B cell (primary cell): ENCODE measurements around the gene PTGFRN. TPM values are rescaled to one million over a fixed set of nuclear protein-coding genes. Genes with fewer than 3 reads are reported as not detected.

ENCODE experiments used
- ATAC-seq: fragments of 200-7000 bp; cut with Tn5 transposase; one replicate; pipeline ENCODE4 v1.10.0; 2021; ENCODE audit warnings: low read depth, mild to moderate bottlenecking, moderate number of reproducible peaks, moderate library complexity
- CTCF ChIA-PET: fragments of 350-600 bp; sonication (Branson Sonifier 250); formaldehyde crosslinking; loops from one replicate; lab custom pipeline; 2021; ENCODE audit warnings: antibody characterized with exemption, inconsistent platforms; lab: Charles Lee
- POLR2A ChIA-PET: fragments of 350-600 bp; sonication (Branson Sonifier 250); formaldehyde crosslinking; loops from one replicate; lab custom pipeline; 2021; ENCODE audit warnings: antibody characterized with exemption; lab: Charles Lee
- DNase-seq: peaks from one replicate; pipeline ENCODE4 v3.0.0; 2013
- H2AFZ ChIP-seq: 2 replicates; pipeline ENCODE4 v1.6.1; 2012; ENCODE audit warnings: mild to moderate bottlenecking, low read depth, low read length; ENCODE audit not compliant: insufficient read depth, poor library complexity, severe bottlenecking
- H3K27ac ChIP-seq, 2 donors: 1 replicate in 1 of 2; 2 replicates in 1 of 2; pipeline ENCODE4 v1.5.1; 2012 to 2013; ENCODE audit warnings: low read length in 2 of 2, mild to moderate bottlenecking in 2 of 2, moderate library complexity in 1 of 2
- H3K27me3 ChIP-seq, 4 experiments: fragments of 200-600 bp in 1 of 4; sonication (generic) in 1 of 4; replicated peaks in 1 of 4; 1 replicate in 2 of 4; 2 replicates in 2 of 4; pipeline versions ENCODE4 v1.6.1 to v1.7.0; 2013 to 2016; ENCODE audit warnings: low read length in 3 of 4, mild to moderate bottlenecking in 2 of 4, mixed read lengths in 1 of 4, moderate library complexity in 1 of 4; ENCODE audit not compliant: insufficient read depth in 4 of 4, control insufficient read depth in 3 of 4; ENCODE audit errors: control extremely low read depth in 1 of 4
- H3K36me3 ChIP-seq, 2 experiments: replicated peaks in 1 of 2; 1 replicate in 1 of 2; 2 replicates in 1 of 2; pipeline versions ENCODE4 v1.6.1 to v1.7.1; 2013; ENCODE audit warnings: low read length in 1 of 2; ENCODE audit not compliant: insufficient read depth in 2 of 2, control insufficient read depth in 1 of 2; ENCODE audit errors: control extremely low read depth in 1 of 2, extremely low read depth in 1 of 2
- H3K4me1 ChIP-seq, 2 donors: fragments of 200-600 bp in 1 of 2; sonication (generic) in 1 of 2; 1 replicate in 1 of 2; 2 replicates in 1 of 2; pipeline versions ENCODE4 v1.5.1 to v1.6.1; 2013 to 2017; ENCODE audit warnings: low read length in 2 of 2; ENCODE audit not compliant: control insufficient read depth in 2 of 2, insufficient read depth in 2 of 2
- H3K4me2 ChIP-seq: replicated peaks from 2 replicates; pipeline ENCODE3; 2012; ENCODE audit warnings: mild to moderate bottlenecking, low read depth, low read length; ENCODE audit not compliant: poor library complexity, severe bottlenecking
- H3K4me3 ChIP-seq, 5 experiments: fragments of 200-600 bp in 1 of 5; sonication (generic) in 1 of 5; 1 replicate in 3 of 5; 2 replicates in 2 of 5; pipeline versions ENCODE4 v1.5.1 to v1.7.0; 2011 to 2016; ENCODE audit warnings: low read length in 4 of 5, mild to moderate bottlenecking in 4 of 5, low read depth in 2 of 5, control low read depth in 1 of 5, moderate library complexity in 1 of 5; ENCODE audit not compliant: insufficient read depth in 1 of 5; ENCODE audit errors: control extremely low read depth in 1 of 5, extremely low read depth in 1 of 5
- H3K79me2 ChIP-seq: fragments of 200-600 bp; sonication (generic); one replicate; pipeline ENCODE4 v1.6.0; 2016; ENCODE audit warnings: low read length; ENCODE audit not compliant: control insufficient read depth, insufficient read depth
- H3K9ac ChIP-seq: fragments of 200-600 bp; sonication (generic); 2 replicates; pipeline ENCODE4 v1.6.1; 2017; ENCODE audit warnings: mild to moderate bottlenecking, low read length, moderate library complexity
- H3K9me3 ChIP-seq, 3 donors: one replicate each; pipeline versions ENCODE4 v1.6.1 to v1.7.1; 2013; ENCODE audit warnings: low read length in 2 of 3; ENCODE audit not compliant: control insufficient read depth in 2 of 3, insufficient read depth in 1 of 3; ENCODE audit errors: control extremely low read depth in 1 of 3
- H4K20me1 ChIP-seq: 2 replicates; pipeline ENCODE4 v1.6.0; 2012; ENCODE audit warnings: mild to moderate bottlenecking, low read length; ENCODE audit not compliant: insufficient read depth, control insufficient read depth, poor library complexity, severe bottlenecking
- H3K27ac Mint-ChIP-seq: one replicate; pipeline ENCODE4 v1.8.0; 2021; ENCODE audit warnings: mixed read lengths
- H3K27me3 Mint-ChIP-seq: one replicate; pipeline ENCODE4 v1.8.0; 2021; ENCODE audit warnings: mixed read lengths
- H3K4me1 Mint-ChIP-seq: one replicate; pipeline ENCODE4 v1.8.0; 2021; ENCODE audit warnings: mixed read lengths
- H3K4me3 Mint-ChIP-seq: one replicate; pipeline ENCODE4 v1.8.0; 2021; ENCODE audit warnings: mixed read lengths
- H3K9me3 Mint-ChIP-seq: one replicate; pipeline ENCODE4 v1.8.0; 2022; ENCODE audit warnings: mixed read lengths; ENCODE audit not compliant: insufficient read depth
- CTCF ChIP-seq: fragments of 200-600 bp; IDR thresholded peaks from one replicate; pipeline ENCODE4 v1.8.0; 2022; ENCODE audit warnings: antibody characterized with exemption, mild to moderate bottlenecking
- EZH2 ChIP-seq: IDR thresholded peaks from 2 replicates; pipeline ENCODE4 v1.6.1; 2012; ENCODE audit warnings: borderline replicate concordance, low read depth, mild to moderate bottlenecking, moderate library complexity, low read length; ENCODE audit not compliant: insufficient read depth, poor library complexity, severe bottlenecking
- WGBS: methylation state at CpG from one replicate; pipeline ENCODE4 v1.1.5; 2013; ENCODE audit warnings: missing lambda C conversion rate; ENCODE audit not compliant: insufficient coverage; 5-methylcytosine and 5-hydroxymethylcytosine counted together
- intact Hi-C: fragments of 100-400 bp; cut with micrococcal nuclease; formaldehyde crosslinking; loops from one replicate; pipeline ENCODE4 v1.10.0; 2022
- polyA plus RNA-seq: library from polyadenylated mRNA; depleted of rRNA; stranded (reverse); fragments of >200 nt; gene quantifications from 2 replicates; pipeline ENCODE4 v1.2.3, GENCODE V29; 2012
- total RNA-seq, 2 donors: library from RNA; stranded (reverse); fragments of 120-200 nt in 1 of 2; gene quantifications; 1 replicate in 1 of 2; 2 replicates in 1 of 2; pipeline versions ENCODE4 v1.2.3 to v1.2.4, GENCODE V29; 2013 to 2022

PTGFRN gene
- total and polyA plus RNA-seq, 2 donors (not counting 1 experiment from before 2014, with no cell fraction given), result 0.17 TPM; not detected in 1

- POLR2A ChIA-PET, result no interaction called here
- Histone ChIP-seq H3K27ac (no peak overlapping the region), H3K4me3 (no peak overlapping the region), H2AFZ (no peak overlapping the region), H3K27me3 (peaks cover 0 to 2% (median 0%) of the 10 kb centered on the region in 4 experiments), H3K79me2 (no peaks in the 10 kb centered on the region), H3K9ac (no peak overlapping the region), H3K4me1 (no peaks in the 10 kb centered on the region), H4K20me1 (no peaks in the 10 kb centered on the region), H3K4me2 (no peak overlapping the region), H3K36me3 (no peaks in the 10 kb centered on the region), H3K9me3 (no peaks in the 10 kb centered on the region)
- Mint-ChIP-seq H3K27ac (no peak overlapping the region), H3K9me3 (no peaks in the 10 kb centered on the region), H3K27me3 (peaks cover 12% of the 10 kb centered on the region), H3K4me1 (no peaks in the 10 kb centered on the region), H3K4me3 (no peak overlapping the region)
- WGBS, result 94% methylated on average over 5 of the region's 5 CpGs
- ATAC-seq (no peak), DNase-seq (no peak)
- intact Hi-C loops, result no loop called here
- CTCF ChIA-PET, result no interaction called here
- TF ChIP-seq CTCF, result no peak
- no peak for TF ChIP-seq EZH2
Measured at GRCh38 chr1:116983112-116983511, 73.4 kb downstream of the PTGFRN start.

GRCh38 chr1:116983678-116984077 lies 74.0 kb downstream of the PTGFRN start:
- H4K20me1 ChIP-seq, result no peaks in the 10 kb centered on the region
- no peaks in the 10 kb centered on the region for H3K4me1 ChIP-seq
- Mint-ChIP-seq H3K9me3 (no peaks in the 10 kb centered on the region), H3K4me3 (no peak overlapping the region), H3K27ac (no peak overlapping the region), H3K27me3 (peaks cover 12% of the 10 kb centered on the region), H3K4me1 (no peaks in the 10 kb centered on the region)
- no peak for TF ChIP-seq CTCF
- TF ChIP-seq EZH2, result no peak
- no peak overlapping the region for H3K9ac ChIP-seq
- 100% methylated on average over 2 of the region's 4 CpGs for WGBS
- ChIA-PET CTCF (no interaction called here), POLR2A (no interaction called here)
- no peaks in the 10 kb centered on the region for H3K79me2 ChIP-seq
- intact Hi-C loops, result no loop called here
- H3K4me3 ChIP-seq, result no peak overlapping the region
- no peak overlapping the region for H2AFZ ChIP-seq
- H3K27ac ChIP-seq, result no peak overlapping the region
- H3K36me3 ChIP-seq, result no peaks in the 10 kb centered on the region
- peaks cover 0 to 2% (median 0%) of the 10 kb centered on the region in 4 experiments for H3K27me3 ChIP-seq
- no peaks in the 10 kb centered on the region for H3K9me3 ChIP-seq
- no peak for DNase-seq
- no peak for ATAC-seq
- H3K4me2 ChIP-seq, result no peak overlapping the region
